ENCODE data around the gene TBP. TPM values are rescaled to one million over a fixed set of nuclear protein-coding genes. Genes with fewer than 3 reads are reported as not detected.
A peak's percentile ranks its signal among the peaks of the same experiment; 100 is the strongest.

The TBP gene
- total RNA-seq, 3 donors from 2014 or later (not counting 1 experiment from before 2014, with no cell fraction given): 13.0 to 18.4 (median 14.2) TPM

- peak overlapping the region; percentile 18 for H3K4me3 Mint-ChIP-seq
- Histone ChIP-seq H3K27me3 (ENCODE audit: control insufficient read depth, insufficient read depth, low read length) (peaks cover 9% of the 10 kb centered on the region), H3K27ac (ENCODE audit: low read length) (no peak overlapping the region), H3K4me1 (ENCODE audit: control insufficient read depth, insufficient read depth, low read length) (peaks cover 3% of the 10 kb centered on the region), H3K36me3 (ENCODE audit: control insufficient read depth, insufficient read depth, low read length) (no peaks in the 10 kb centered on the region), H3K9me3 (ENCODE audit: control insufficient read depth, insufficient read depth, low read length) (no peaks in the 10 kb centered on the region), H3K4me3 (ENCODE audit: low read length) (no peak overlapping the region)
- peak; percentile 91 to 100 (median 100) for ATAC-seq
- H3K27me3 Mint-ChIP-seq (ENCODE audit: low read depth in 2 of 2): peaks cover 45 to 53% of the 10 kb centered on the region in 2 donors
- 2% methylated on average over 4 of the region's 4 CpGs for WGBS (ENCODE audit: insufficient coverage)
- no peak overlapping the region for H3K27ac Mint-ChIP-seq
- peak; percentile 35 to 69 for DNase-seq
- intact Hi-C loops (cut with micrococcal nuclease): loop anchor here (1.0 to 10.0 kb wide), 4 partner anchors 135 to 686 kb away; partner anchors contain the start of gene DLL1
- TF ChIP-seq CTCF (IDR thresholded peaks at IDR 0.05): peak; percentile 90
- H3K9me3 Mint-ChIP-seq: no peaks in the 10 kb centered on the region
- peaks cover 9 to 14% of the 10 kb centered on the region in 2 donors for H3K4me1 Mint-ChIP-seq
- H3K36me3 Mint-ChIP-seq: no peaks in the 10 kb centered on the region
These were observed 37.2 kb upstream of the TBP start for GRCh38 chr6:170516783-170517616.

- ATAC-seq: peak in 1 of 3 donors; percentile 41
- Histone ChIP-seq H3K9me3 (ENCODE audit: control insufficient read depth, insufficient read depth, low read length) (no peaks in the 10 kb centered on the region), H3K36me3 (ENCODE audit: control insufficient read depth, insufficient read depth, low read length) (no peaks in the 10 kb centered on the region), H3K27ac (ENCODE audit: low read length) (no peak overlapping the region), H3K4me1 (ENCODE audit: control insufficient read depth, insufficient read depth, low read length) (peaks cover 18% of the 10 kb centered on the region), H3K4me3 (ENCODE audit: low read length) (no peak overlapping the region), H3K27me3 (ENCODE audit: control insufficient read depth, insufficient read depth, low read length) (peaks cover 12% of the 10 kb centered on the region)
- Mint-ChIP-seq H3K27me3 (ENCODE audit: low read depth in 2 of 2) (peaks cover 39 to 44% of the 10 kb centered on the region in 2 donors), H3K4me3 (no peak overlapping the region), H3K4me1 (peaks cover 24 to 27% of the 10 kb centered on the region in 2 donors), H3K36me3 (no peaks in the 10 kb centered on the region), H3K9me3 (no peaks in the 10 kb centered on the region), H3K27ac (no peak overlapping the region)
- no peak for TF ChIP-seq CTCF (IDR thresholded peaks at IDR 0.05)
- DNase-seq: no peak
- WGBS (ENCODE audit: insufficient coverage): 85% methylated on average over 10 of the region's 10 CpGs
- intact Hi-C loops (cut with micrococcal nuclease): loop anchor here (10.0 kb wide), 1 partner anchor 1568 kb away; no protein-coding TSS in a partner anchor
These were observed 31.5 kb upstream of the TBP start for GRCh38 chr6:170522565-170523183.

GRCh38 chr6:170523256-170524171, 30.7 kb upstream of the TBP start:
- H3K27ac ChIP-seq (ENCODE audit: low read length): no peak overlapping the region
- peaks cover 24 to 27% of the 10 kb centered on the region in 2 donors for H3K4me1 Mint-ChIP-seq
- H3K36me3 ChIP-seq (ENCODE audit: control insufficient read depth, insufficient read depth, low read length): no peaks in the 10 kb centered on the region
- H3K36me3 Mint-ChIP-seq: no peaks in the 10 kb centered on the region
- no peak overlapping the region for H3K4me3 ChIP-seq (ENCODE audit: low read length)
- H3K27me3 ChIP-seq (ENCODE audit: control insufficient read depth, insufficient read depth, low read length): peaks cover 8% of the 10 kb centered on the region
- intact Hi-C loops (cut with micrococcal nuclease): loop anchor here (10.0 kb wide), 1 partner anchor 1569 kb away; no protein-coding TSS in a partner anchor
- peak; percentile 29 to 48 for DNase-seq
- ATAC-seq: peak; percentile 71 to 94 (median 91)
- TF ChIP-seq CTCF (IDR thresholded peaks at IDR 0.05): no peak
- peaks cover 18% of the 10 kb centered on the region for H3K4me1 ChIP-seq (ENCODE audit: control insufficient read depth, insufficient read depth, low read length)
- H3K4me3 Mint-ChIP-seq: peak overlapping the region; percentile 73
- H3K27ac Mint-ChIP-seq: no peak overlapping the region
- H3K9me3 Mint-ChIP-seq: no peaks in the 10 kb centered on the region
- no peaks in the 10 kb centered on the region for H3K9me3 ChIP-seq (ENCODE audit: control insufficient read depth, insufficient read depth, low read length)
- H3K27me3 Mint-ChIP-seq (ENCODE audit: low read depth in 2 of 2): peaks cover 31 to 35% of the 10 kb centered on the region in 2 donors
- WGBS (ENCODE audit: insufficient coverage): 44% methylated on average over 9 of the region's 9 CpGs

Data from natural killer cell (primary cell).